HG03159 (cell line): Measurements from ENCODE around the gene GPS1.

Experiments
- ATAC-seq: cut with Tn5 transposase; IDR thresholded peaks from one replicate; pipeline ENCODE4 v1.9.1; 2021; ENCODE audit warnings: mild to moderate bottlenecking, moderate library complexity; ENCODE audit not compliant: unreplicated experiment

The GPS1 gene

DNA sequence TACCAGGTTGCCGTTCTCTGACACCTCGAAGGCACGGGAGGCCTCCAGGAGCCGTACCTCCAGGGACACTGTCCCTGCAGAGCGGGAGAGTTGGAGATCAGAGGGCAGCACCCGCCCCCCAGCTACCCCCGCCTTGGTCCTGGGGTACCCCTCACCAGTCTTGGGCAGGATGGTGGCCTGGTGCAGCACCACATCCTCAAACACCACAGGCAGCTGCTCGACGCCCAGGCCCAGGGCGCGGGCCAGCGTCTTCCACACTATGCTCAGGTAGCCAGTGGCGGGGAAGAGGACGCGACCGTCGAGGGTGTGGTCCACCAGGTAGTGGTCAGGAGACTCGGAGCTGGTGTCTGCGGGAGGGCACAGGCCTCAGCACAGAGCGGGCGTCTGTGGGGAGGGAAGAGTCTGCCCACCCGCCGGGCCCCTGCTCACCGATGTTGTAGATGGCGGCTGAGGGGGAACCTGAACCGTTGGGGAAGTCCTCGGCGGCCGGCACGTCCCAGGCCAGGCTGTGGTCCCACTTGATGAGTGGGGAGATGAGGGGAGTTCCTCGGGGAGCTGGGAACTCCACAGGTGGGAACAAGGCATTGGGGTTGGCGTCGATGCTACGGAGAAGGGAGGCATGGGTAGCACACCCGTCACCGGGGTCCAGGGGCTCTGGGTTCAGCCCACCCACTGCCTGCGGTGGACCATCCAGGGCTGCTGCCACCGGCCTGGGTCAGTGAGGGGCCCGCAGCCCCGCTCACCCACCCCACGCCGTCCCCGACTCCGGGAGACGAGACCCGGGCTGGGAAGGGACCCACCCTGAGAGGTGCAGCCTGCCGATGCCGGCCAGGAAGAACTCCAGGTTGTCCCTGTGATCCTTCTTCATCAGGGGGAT lies 36.5 kb downstream of the GPS1 start:
- ATAC-seq = no peak

DNA sequence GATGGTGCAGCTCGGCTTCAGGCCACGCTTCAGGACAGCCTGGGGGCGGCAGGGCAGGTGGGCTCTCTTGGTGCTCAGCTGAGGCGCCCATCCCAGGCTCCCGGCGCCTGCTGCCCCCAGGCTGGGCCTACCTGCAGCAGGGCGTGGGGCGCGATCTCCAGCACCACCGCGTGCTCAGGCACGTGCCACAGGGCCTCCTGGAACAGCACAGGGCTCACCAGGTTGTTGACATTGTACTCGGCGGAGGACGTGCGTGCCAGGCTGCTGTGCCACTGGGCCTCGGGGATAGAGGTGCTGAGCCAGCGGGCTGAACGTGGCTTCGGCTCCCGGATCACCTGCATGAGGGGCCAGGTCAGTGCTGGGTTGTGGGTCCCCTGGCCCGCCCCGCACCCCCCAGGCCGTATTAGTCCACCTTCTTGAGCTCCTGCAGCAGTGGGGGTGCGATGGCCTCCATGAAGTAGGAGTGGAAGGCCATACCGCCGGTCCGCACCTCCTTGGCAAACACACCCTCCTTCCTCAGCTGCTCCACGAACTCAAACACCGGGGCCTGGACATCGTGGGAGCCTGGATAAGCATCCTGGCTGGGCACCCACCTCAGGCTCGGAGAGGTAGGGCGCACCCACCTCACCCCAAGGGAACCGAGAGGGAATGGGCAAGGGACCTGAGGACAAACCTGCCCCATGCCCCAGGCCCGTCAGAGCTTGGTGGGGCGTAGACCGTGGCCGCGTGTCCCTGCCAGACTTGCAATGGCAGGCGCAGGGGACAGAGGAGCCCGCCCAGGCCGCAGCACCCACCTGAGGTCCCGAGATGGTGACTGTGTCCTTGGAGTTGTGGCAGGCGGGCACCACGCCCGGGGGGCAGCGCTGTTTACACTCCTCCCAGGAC lies 37.4 kb downstream of the GPS1 start:
- no peak for ATAC-seq

DNA sequence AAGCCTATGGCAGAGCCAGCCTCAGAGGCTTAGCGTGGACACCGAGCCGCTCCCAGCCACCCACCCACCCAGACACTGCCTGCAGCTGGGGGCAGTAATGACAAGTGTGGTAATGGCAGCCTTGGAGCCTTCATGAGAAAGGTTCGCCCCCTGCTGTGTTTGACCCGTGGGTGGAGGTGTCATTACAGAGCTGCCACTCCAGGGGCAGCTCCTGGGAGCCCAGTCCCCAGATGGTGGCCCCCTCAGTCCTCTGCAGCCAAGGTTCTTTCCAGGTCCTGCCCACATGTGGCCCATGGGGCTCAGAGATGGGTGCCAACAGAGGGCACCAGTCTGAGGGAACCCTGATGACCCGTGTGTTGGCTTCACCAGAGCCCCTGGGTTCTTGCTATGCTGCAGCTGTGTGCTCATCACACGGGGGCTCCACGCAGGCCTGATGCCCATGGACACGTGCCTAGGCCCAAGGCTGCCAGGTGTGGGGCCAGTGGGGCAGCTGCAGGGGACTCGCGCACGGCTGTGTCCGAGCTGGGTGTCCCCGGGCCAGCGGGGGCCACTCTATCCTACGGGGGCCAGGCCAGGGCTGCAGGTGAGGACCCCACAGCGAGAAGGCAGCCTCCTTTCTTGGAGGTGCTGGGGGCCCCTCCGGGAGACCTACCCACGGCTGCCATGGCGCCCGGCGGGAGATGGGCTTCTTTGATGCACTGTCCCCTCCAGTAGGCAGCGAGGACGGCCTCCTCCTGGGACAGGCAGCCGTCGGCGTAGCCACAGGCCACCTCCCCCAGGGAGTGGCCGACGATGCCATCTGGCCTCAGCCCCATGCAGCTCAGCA lies 38.2 kb downstream of the GPS1 start:
- no peak for ATAC-seq

DNA sequence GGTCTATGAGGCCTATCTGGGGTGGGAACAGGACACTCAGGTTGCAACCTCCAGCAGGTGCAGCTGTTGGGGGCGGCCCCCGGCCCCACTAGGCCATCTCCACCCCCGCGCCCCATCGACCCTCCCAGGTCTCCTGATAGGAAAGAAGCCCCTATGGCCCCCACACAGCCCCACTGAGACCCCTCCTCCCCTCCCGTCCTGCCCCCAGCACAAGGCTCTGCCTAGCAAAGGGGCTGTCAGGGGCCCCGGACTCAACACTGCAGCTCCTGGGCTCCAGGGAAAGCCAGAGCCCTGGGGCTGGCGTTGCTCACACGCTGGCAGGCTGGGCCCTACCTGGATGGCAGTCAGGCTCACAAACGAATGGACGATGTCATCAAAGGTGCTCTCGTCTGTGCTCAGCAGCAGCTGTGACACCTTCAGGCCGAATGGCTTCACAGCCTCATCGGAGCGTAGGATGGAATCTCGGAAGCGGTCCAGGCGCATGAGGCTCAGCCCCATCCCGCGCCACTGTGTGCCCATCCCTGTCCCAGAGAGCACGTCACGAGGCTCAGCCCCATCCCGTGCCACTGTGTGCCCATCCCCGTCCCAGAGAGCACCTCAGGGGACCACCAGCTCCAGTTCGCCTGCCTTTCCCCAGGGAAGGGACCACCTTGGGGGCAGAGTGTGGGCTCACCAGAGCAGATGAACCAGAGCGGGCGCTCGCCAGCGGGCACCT lies 39.0 kb downstream of the GPS1 start:
- no peak for ATAC-seq

DNA sequence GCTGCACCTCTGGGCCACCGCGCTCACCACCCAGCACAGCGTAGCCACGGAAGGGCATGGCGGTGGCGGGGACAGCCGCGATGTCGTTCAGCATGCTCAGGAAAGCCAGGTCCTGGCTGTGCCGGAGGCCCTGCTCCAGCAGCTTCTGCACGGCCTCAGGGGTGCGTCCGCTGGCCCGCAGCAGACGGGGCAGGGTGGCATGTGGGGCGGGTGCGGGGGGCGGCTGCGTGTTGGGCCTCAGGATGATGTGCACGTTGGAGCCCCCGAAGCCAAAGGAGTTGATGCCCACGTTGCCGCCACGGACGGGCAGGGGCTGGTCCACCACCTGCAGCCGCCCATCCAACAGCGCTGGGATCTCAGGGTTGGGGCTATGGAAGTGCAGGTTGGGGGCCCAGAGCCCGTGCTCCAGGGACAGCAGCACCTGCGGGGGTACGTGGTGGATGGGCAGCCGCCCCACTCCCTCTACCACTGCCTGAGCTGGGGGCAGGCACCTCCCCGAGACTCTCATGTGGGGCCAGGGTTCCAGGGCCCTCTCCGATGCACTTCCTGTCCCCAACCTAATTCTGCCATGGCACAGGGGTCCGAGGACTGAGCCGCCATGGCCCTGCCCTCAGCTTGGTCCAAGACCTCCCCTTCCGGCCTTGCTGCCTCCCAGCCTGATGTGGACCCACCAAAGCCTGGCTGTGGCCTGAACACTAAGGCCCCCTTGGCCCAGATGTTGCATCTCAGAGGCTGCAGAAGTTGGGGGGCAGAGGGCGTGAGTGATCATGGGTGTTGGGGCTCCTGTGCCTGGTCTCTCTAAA lies 39.8 kb downstream of the GPS1 start:
- no peak for ATAC-seq

DNA sequence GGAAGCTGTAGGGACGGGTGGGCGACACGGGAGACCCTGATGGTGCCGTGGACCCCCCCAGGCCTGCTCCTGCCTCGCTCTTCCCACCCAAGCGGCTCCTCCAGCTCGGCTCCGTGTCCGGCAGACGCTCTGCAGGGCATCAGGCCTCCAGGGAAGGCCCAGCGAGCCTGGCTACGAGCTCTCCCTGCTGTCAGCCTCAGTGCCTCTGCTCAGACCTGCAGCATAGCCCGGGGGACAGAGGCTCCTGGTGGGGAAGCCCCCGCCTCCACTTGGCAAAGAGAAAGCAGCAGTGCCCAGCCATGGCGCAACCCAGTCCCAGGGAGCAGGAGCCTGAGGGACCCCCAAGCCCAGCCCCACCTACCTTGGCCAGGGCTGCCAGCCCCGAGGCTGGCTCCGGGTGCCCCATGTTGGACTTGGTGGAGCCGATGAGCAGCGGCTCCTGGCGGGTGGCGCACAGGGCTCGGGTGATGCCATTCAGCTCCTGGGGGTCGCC lies 40.4 kb downstream of the GPS1 start:
- ATAC-seq = no peak

DNA sequence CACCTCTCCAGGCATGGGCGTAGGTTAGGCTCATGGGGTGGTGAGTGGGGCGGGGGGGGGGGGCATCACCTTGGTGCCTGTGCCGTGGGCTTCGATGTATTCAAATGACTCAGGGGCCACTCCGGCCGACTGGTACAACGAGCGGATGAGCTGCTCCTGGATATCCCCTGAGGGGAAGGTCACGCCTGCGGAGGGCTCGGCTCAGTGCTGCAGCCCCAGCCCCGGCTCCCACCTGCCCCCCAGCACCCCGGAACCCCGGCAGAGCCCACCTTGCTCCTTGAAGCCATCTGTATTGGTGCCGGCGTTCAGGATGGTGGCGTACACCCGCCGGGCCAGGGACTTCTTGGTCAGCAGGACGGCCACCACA lies 40.9 kb downstream of the GPS1 start:
- no peak for ATAC-seq

DNA sequence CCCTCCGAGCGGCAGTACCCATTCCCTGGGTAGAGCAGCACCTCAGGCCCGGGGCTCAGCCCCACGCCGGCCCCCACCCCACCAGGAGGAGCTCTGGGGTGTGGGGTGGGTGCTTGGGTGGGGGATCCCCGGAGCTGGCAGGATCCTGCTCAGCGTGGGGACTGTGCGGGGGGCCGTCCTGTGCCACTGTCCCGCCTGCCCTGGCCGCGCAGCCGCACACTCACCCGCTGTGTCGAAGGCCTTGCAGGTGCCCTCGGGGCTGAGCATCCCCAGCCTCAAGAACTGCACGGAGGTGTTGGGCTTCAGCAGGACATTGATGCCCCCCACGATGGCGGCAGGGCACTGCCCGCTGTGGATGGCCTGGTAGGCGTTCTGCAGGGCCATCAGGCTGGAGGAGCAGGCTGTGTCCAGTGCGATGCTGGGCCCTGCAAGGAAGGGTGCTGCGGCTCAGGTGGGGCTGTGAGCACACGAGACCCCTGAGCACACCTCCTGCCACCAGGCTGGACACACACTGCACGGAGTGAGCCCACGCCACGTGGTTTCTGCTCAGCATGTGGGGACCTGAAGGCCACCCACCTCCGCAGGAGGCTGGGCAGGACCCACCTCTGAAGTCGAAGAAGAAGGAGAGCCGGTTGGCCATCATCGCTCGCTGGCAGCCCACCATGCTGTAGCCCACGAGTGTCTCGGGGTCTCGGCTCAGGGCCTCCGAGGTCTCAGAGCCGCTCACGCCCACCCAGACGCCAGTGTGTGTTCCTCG lies 41.5 kb downstream of the GPS1 start:
- no peak for ATAC-seq

DNA sequence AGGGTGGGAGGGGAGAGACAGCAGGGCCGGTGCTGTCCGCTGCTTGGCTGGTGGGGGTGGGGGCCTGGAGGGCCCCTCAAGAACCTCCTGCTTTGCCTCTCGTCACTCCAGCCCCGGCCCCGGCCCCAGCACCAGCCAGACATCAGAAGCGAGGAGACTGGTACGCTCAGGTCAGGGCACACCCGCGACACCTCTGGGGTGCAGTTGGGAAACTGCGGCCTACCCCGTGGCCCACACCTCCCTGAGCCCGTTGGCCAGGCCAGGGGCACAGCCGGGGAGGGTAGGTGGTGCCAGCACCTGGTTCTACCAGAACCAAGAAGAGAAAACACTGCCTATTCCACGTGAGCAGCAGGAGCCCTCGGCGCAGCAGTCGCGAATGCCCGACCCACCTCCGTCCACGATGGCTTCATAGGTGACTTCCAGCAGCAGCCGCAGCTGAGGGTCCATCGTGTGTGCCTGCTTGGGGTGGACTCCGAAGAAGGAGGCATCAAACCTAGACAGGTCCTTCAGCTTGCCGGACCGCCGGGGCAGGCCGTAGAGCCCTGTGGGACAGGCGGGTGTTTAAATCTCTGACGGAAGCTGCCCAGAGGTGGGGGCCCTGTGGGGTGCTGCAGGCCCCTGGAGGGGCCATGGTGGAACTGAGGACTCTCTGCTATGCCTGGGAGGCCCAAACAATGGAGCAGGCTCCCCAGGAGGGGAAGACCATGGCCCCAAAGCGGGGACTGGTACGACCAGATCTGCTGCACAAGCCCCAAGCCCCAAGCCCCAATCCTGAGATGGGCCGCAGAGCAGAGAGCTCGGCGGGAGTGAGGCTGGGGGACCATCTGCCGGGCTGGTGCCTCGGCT lies 43.5 kb downstream of the GPS1 start:
- no peak for ATAC-seq

DNA sequence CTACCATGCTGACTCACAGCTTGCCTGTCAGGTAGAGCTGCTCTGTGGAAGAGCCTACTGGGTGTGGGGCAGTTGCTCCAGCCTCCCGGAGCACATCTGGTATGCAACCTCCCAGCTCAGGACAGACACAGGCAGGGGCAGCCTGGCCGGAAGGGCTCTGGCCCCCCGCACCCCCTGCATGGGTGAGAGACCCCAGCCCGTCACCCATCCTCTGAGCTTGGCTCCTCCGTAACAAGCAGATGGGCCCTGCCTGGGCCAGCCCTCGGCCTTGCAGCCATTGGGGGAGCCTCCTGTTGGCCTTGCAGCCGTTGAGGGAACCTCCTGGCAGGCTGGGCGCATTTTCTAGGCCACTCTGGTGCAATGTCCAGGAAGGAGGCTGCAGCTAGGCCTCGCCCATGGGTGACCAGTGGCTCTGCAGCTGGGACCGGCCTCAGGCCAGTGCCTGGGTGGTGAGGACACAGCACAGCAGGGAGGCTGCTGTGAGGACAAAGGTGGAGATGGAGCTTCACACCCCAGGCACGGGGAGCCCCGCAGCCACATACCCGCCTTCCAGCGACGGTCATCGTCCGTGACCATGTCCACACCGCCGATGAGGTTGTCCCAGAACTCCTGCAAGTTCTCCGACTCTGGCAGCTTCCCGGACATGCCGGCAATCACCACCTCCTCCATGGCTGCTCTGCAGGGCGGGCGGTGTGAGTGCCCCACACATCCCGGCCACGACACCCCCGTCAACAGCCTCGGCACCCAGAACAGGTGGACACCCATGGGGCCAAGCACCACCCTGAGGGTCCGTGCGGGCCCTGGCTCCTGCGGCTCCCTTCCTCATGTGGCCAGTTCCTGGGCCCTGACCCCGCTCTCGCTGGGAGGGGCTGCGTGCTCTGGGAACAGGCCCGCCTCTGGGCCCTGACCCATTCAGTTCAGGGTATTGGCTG lies 44.3 kb downstream of the GPS1 start:
- no peak for ATAC-seq

DNA sequence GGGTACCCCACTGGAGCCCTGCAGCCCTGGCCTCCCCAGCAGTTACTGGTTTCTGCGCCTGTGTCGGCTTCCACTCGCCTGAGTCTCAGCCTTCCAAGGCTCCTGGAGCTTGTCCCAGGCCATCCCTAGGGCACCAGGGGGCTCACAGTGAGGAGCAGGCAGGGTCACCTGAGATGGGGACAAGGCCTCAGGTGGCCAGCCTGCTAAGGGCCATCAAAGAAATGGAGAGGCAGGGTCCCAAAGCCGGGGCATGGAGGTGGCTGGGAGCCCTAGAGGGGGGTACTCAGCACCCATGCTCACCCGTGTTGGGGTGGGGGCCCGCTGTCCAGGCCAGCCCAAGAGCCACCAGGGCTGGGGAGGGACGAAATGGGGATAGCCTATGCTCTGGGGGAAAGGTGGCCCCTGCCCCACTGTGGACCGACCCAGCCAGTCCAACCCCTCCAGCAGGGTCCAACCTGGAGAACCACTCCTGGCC lies 45.0 kb downstream of the GPS1 start:
- no peak for ATAC-seq

DNA sequence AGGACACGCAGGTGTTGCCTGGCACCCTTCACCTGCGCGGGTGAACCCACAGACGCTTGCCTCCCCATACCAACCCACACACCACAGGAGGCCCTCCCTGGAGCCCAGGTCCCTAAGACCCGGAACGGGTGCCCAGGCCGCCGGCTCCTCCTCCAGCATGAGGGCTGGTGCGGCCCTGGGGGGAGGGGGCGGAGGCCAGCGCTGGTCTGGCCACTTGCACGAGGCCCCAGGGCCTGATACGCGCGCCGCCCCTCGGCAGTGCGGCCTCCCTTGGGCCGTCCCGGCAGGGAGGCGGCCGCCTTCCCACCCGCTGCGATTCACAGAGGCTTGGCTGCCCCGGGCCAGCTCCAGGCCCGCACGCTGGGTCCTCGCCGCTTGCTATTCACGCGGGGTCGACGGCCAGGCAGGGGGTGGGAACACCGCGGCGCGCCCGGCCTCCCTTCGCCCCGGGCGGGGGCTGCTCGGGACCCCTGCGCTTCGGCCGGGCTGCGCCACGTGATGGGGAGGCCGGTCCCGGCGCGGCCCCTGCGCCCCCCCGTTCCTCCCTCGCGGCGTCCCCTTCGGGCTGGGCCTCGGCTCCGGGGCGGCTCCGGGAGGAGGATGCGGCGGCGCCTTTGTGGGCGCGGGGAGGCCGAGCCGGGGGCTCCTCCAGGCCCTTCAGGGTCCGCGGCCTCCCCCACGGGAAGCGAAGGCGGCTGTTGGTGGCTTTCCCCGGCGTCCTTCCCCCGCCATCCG lies 45.7 kb downstream of the GPS1 start:
- ATAC-seq = peak; percentile 0

DNA sequence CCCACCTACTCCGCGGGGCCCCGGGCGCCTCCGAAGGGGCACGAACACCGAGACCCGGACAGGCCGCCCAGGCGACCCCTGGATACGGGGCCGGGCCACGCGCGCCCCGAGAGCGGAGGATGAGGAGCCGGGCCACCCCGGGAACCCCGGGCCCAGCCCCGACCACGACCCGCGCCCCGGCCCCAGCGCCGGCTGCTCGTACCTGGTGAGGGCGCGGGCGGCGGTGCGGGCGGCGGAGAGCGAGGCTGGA lies 46.1 kb downstream of the GPS1 start:
- ATAC-seq = no peak

DNA sequence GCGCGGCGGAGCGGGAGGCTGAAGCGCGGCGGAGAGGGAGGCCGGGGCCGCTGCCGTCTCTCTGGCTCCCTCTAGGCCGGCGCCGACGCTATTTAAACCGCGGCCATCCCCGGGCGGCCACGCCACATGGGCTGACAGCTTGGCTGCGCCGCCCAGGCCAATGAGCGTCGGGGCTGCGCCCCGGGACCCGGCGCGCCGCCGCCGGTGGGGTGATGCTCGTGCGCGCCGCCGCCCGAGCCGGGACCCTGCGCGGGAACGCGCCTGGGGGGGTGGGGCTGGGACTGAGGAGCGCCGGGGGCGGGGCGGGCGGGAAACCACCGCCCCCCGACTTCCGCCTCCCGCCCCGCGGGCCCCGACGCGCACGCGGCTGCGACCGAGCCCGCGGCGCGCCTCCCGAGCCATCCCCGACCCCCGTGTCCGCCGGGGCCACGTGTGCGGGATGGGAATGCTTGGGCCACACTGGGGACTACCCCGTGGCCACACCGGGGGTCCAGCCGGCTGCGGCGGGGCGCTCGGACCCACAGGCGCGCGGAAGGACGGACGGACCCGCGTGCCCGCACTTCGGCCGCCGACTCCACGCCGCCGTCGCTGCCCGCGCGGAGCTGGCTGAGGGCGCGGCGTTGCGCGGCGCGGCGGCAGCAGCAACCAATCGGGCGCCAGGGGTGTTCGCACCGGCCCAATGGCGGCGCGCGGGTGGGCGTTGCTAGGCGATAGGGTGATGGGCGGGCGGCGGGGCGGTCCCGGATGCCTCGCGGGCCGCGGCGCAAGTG lies 46.7 kb downstream of the GPS1 start, which contains the start of gene FASN:
Gene FASN (minus strand): TSS at position 68 of the 770 bp plus-strand sequence. CDS start 1,791 bp downstream, outside the sequence.
- peak; percentile 68 for ATAC-seq
